Neural cell (in vitro differentiated cells): Measurements from ENCODE around the gene COL27A1.

ENCODE experiments used
- EP300 ChIP-seq: fragments of 450-650 bp; conservative IDR thresholded peaks from 2 replicates; pipeline ENCODE4 v1.6.1; 2014; ENCODE audit warnings: antibody characterized with exemption, mild to moderate bottlenecking, moderate library complexity; ENCODE audit not compliant: poor library complexity, severe bottlenecking
- EZH2 ChIP-seq: fragments of 200-600, 300-800 bp; shearing (Covaris generic), sonication (generic); IDR thresholded peaks from 2 replicates; pipeline ENCODE4 v1.6.1; 2014; ENCODE audit warnings: antibody characterized with exemption, low read length, borderline replicate concordance, mild to moderate bottlenecking; ENCODE audit not compliant: insufficient read depth, poor library complexity, severe bottlenecking
- POLR2AphosphoS5 ChIP-seq: IDR thresholded peaks from 2 replicates; pipeline ENCODE4 v1.6.1; 2012
- RAD21 ChIP-seq: fragments of 450-650 bp; conservative IDR thresholded peaks from 2 replicates; pipeline ENCODE4 v1.6.1; 2014; ENCODE audit warnings: antibody characterized with exemption, mild to moderate bottlenecking, moderate library complexity
- SMC3 ChIP-seq: fragments of 450-650 bp; conservative IDR thresholded peaks from 2 replicates; pipeline ENCODE4 v1.6.1; 2014; ENCODE audit warnings: antibody characterized with exemption, mild to moderate bottlenecking, moderate library complexity; ENCODE audit not compliant: poor library complexity
- TF ChIP-seq, protein P1 (sequence below): fragments of 450-650 bp; IDR thresholded peaks from 2 replicates; pipeline ENCODE4 v1.5.1; 2014; ENCODE audit warnings: antibody characterized with exemption, mild to moderate bottlenecking, moderate library complexity; ENCODE audit not compliant: poor library complexity, severe bottlenecking
- TF ChIP-seq, protein P2 (sequence below): IDR thresholded peaks from 2 replicates; pipeline ENCODE4 v1.6.1; 2012; ENCODE audit warnings: borderline replicate concordance

GRCh38 chr9:114336157-114336556 is 180.8 kb downstream of the COL27A1 start:
- TF ChIP-seq POLR2AphosphoS5 = no peak
- TF ChIP-seq, protein P1, sequence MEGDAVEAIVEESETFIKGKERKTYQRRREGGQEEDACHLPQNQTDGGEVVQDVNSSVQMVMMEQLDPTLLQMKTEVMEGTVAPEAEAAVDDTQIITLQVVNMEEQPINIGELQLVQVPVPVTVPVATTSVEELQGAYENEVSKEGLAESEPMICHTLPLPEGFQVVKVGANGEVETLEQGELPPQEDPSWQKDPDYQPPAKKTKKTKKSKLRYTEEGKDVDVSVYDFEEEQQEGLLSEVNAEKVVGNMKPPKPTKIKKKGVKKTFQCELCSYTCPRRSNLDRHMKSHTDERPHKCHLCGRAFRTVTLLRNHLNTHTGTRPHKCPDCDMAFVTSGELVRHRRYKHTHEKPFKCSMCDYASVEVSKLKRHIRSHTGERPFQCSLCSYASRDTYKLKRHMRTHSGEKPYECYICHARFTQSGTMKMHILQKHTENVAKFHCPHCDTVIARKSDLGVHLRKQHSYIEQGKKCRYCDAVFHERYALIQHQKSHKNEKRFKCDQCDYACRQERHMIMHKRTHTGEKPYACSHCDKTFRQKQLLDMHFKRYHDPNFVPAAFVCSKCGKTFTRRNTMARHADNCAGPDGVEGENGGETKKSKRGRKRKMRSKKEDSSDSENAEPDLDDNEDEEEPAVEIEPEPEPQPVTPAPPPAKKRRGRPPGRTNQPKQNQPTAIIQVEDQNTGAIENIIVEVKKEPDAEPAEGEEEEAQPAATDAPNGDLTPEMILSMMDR = no peak
- TF ChIP-seq SMC3 = no peak
- no peak for TF ChIP-seq EP300
- no peak for TF ChIP-seq EZH2
- TF ChIP-seq, protein P2, sequence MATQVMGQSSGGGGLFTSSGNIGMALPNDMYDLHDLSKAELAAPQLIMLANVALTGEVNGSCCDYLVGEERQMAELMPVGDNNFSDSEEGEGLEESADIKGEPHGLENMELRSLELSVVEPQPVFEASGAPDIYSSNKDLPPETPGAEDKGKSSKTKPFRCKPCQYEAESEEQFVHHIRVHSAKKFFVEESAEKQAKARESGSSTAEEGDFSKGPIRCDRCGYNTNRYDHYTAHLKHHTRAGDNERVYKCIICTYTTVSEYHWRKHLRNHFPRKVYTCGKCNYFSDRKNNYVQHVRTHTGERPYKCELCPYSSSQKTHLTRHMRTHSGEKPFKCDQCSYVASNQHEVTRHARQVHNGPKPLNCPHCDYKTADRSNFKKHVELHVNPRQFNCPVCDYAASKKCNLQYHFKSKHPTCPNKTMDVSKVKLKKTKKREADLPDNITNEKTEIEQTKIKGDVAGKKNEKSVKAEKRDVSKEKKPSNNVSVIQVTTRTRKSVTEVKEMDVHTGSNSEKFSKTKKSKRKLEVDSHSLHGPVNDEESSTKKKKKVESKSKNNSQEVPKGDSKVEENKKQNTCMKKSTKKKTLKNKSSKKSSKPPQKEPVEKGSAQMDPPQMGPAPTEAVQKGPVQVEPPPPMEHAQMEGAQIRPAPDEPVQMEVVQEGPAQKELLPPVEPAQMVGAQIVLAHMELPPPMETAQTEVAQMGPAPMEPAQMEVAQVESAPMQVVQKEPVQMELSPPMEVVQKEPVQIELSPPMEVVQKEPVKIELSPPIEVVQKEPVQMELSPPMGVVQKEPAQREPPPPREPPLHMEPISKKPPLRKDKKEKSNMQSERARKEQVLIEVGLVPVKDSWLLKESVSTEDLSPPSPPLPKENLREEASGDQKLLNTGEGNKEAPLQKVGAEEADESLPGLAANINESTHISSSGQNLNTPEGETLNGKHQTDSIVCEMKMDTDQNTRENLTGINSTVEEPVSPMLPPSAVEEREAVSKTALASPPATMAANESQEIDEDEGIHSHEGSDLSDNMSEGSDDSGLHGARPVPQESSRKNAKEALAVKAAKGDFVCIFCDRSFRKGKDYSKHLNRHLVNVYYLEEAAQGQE = no peak
- no peak for TF ChIP-seq RAD21
